T47D (cell line): ENCODE data around the gene ERAP2.

Experiments
- DNase-seq, 2 experiments: peaks; one replicate each; pipeline versions ENCODE4 v3.0.0 to v3.0.0-alpha.2; 2011 to 2012; ENCODE audit warnings: low read depth in 1 of 2, low spot score in 1 of 2
- JUND ChIP-seq: IDR thresholded peaks from 2 replicates; pipeline ENCODE4 v1.6.1; 2012; ENCODE audit warnings: low read depth
- in situ Hi-C: cut with HindIII; loops from 2 replicates; pipeline ENCODE4 v1.10.0; 2016; ENCODE audit warnings: low sequenced_read_pairs, low pct_unique_long_range_greater_than_20kb

ERAP2 gene

DNA sequence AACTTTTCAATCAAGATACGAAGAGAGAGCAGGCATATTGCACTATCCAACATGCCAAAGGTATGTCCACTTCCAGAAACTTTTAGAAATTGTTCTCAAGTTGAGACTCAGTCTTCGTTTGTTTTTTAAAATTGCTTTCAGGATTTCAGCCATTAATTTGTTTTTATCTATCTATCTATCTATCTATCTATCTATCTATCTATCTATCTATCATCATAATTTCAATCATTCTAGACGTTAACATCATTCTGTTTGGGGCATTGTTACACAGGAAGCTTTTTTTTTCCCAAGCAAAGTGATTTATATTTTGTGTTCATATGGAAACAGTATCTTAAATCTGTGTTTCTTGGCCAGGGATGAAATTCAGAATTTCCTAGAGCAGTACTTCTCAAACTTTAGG lies 7.6 kb downstream of the ERAP2 start:
- in situ Hi-C loops = no loop called here
- no peak for DNase-seq
- no peak for TF ChIP-seq JUND

- in situ Hi-C loops = no loop called here
- DNase-seq = no peak
- TF ChIP-seq JUND = no peak
These were observed 8.7 kb downstream of the ERAP2 start for GRCh38 chr5:96884995-96885394.

GRCh38 chr5:96885518-96886338 lies 9.4 kb downstream of the ERAP2 start:
- in situ Hi-C loops = no loop called here
- DNase-seq = no peak
- TF ChIP-seq JUND = no peak

GRCh38 chr5:96893342-96893741 lies 17.0 kb downstream of the ERAP2 start:
- DNase-seq = no peak
- TF ChIP-seq JUND = no peak
- in situ Hi-C loops = no loop called here

DNA sequence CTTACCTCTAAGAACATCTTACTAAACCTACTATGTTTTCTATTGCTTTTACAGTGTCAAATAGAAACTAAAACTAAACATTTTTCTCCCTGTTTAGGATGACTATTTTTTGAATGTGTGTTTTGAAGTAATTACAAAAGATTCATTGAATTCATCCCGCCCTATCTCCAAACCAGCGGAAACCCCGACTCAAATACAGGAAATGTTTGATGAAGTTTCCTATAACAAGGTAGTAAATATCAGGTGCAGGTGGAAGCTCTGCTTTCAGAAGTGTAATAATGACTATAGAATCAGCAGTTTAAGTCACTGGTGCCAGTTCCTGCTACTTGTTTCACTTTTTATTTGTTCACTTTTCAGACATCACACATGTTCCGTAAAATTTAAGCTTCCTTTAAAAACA lies 20.0 kb downstream of the ERAP2 start:
- no peak for TF ChIP-seq JUND
- no peak for DNase-seq
- in situ Hi-C loops = no loop called here

GRCh38 chr5:96896806-96897205 lies 20.5 kb downstream of the ERAP2 start:
- DNase-seq = no peak
- in situ Hi-C loops = no loop called here
- no peak for TF ChIP-seq JUND

- in situ Hi-C loops = no loop called here
These were observed 25.1 kb downstream of the ERAP2 start for GRCh38 chr5:96901384-96901783.

DNA sequence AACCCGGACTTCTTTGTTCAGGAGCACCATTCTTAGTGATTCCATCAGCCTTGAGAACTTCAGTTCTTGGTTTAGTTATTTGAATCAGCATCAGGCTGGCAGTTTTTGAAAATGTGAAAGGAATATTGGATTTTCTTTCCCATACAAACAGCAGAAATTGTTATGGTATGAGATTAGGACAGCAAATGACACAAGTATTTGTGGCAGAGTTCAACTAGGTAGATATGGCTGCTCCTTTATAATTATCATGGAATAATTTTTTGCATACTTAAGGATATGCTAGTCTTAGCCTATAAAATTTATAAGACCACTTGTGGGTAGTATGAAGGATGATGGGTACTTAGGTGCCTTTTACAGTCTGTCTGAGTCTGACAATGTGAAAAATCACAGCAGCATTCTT lies 25.5 kb downstream of the ERAP2 start:
- in situ Hi-C loops = no loop called here
- TF ChIP-seq JUND = no peak
- no peak for DNase-seq

More at GRCh38 chr5:96901384-96901783, 25.1 kb downstream of the ERAP2 start:
- TF ChIP-seq JUND = no peak
- no peak for DNase-seq

- in situ Hi-C loops = no loop called here
- no peak for TF ChIP-seq JUND
- no peak for DNase-seq
These were observed 26.6 kb downstream of the ERAP2 start for GRCh38 chr5:96902876-96903275.

DNA sequence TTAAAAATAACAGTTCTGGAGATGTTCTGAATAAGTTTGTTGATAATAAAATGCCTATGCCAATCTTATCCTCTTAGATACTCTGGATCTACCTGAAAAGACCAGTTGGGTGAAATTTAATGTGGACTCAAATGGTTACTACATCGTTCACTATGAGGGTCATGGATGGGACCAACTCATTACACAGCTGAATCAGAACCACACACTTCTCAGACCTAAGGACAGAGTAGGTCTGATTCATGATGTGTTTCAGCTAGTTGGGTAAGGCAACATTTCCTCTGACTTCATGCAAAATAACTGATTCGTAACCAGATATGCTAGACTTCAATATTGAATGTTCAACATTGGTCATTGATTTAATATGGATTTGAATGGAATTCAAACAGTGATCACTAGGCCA lies 27.0 kb downstream of the ERAP2 start:
- DNase-seq = no peak
- no peak for TF ChIP-seq JUND

GRCh38 chr5:96904054-96904931 lies 28.0 kb downstream of the ERAP2 start:
- in situ Hi-C loops = no loop called here
- no peak for TF ChIP-seq JUND
- DNase-seq = no peak

More for the DNA sequence above, 27.0 kb downstream of the ERAP2 start:
- in situ Hi-C loops = no loop called here

DNA sequence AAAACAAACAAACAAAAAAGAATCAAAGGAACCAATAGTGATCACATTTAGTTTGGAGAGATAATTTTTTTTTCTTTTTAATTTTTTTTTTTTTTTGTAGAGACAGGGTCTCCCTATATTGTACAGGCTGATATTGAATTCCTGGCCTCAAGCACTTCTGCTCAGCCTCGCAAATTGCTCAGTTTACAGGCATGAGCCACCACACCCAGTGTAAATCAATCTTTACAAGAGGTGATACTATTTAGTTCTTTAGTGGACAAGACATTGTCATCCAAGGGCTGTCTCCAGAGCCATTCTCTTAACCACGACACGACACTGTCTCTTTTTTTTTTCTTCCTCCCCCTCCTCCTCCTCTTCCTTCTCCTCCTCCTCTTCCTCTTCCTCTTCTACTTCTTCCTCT lies 29.6 kb downstream of the ERAP2 start:
- no peak for DNase-seq
- in situ Hi-C loops = no loop called here
- no peak for TF ChIP-seq JUND

DNA sequence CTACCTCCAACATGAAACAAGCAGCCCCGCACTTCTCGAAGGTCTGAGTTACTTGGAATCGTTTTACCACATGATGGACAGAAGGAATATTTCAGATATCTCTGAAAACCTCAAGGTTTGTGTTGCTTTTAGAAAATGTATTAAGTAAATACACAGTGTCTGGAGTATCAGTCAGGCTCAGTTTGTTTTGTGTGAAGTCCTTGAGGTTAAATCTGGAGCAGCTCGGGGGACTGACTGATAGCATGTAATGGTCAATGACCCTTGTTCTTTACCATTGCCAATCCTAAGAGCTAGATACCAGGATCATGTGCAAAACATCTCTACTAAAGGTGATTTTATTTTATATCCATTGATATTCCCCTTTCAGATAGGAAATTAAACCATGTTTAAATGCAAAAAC lies 32.7 kb downstream of the ERAP2 start:
- DNase-seq = no peak
- in situ Hi-C loops = no loop called here
- no peak for TF ChIP-seq JUND
